ENCODE results near the gene PHC1.

PHC1 gene

GRCh38 chr12:8941691-8942478 lies 27.6 kb downstream of the PHC1 start:
- TF ChIP-seq POLR2A (IDR thresholded peaks at IDR 0.05; ENCODE audit: low read depth, low read length) (no peak), POLR2AphosphoS5 (IDR thresholded peaks at IDR 0.05; ENCODE audit: low read depth, low read length) (no peak), TAF1 (IDR thresholded peaks at IDR 0.05; ENCODE audit: borderline replicate concordance, low read depth, low read length) (no peak)
- DNase-seq (ENCODE audit: insufficient read length) = no peak
- FAIRE-seq = no peak

- no peak for TF ChIP-seq POLR2AphosphoS5 (IDR thresholded peaks at IDR 0.05; ENCODE audit: low read depth, low read length)
- TF ChIP-seq TAF1 (IDR thresholded peaks at IDR 0.05; ENCODE audit: borderline replicate concordance, low read depth, low read length) = no peak
- TF ChIP-seq POLR2A (IDR thresholded peaks at IDR 0.05; ENCODE audit: low read depth, low read length) = no peak
- no peak for DNase-seq (ENCODE audit: insufficient read length)
- FAIRE-seq = no peak
Measured at GRCh38 chr12:8943565-8944186, 29.4 kb downstream of the PHC1 start.

GRCh38 chr12:8946733-8947132 lies 32.4 kb downstream of the PHC1 start:
- DNase-seq (ENCODE audit: insufficient read length) = no peak
- TF ChIP-seq TAF1 (IDR thresholded peaks at IDR 0.05; ENCODE audit: borderline replicate concordance, low read depth, low read length) (no peak), POLR2AphosphoS5 (IDR thresholded peaks at IDR 0.05; ENCODE audit: low read depth, low read length) (no peak), POLR2A (IDR thresholded peaks at IDR 0.05; ENCODE audit: low read depth, low read length) (no peak)
- FAIRE-seq = no peak

GRCh38 chr12:8947737-8948136 lies 33.4 kb downstream of the PHC1 start:
- FAIRE-seq (no peak), DNase-seq (ENCODE audit: insufficient read length) (no peak)
- TF ChIP-seq POLR2AphosphoS5 (IDR thresholded peaks at IDR 0.05; ENCODE audit: low read depth, low read length) = no peak
- TF ChIP-seq TAF1 (IDR thresholded peaks at IDR 0.05; ENCODE audit: borderline replicate concordance, low read depth, low read length) = no peak
- no peak for TF ChIP-seq POLR2A (IDR thresholded peaks at IDR 0.05; ENCODE audit: low read depth, low read length)

GRCh38 chr12:8948701-8949341 lies 34.5 kb downstream of the PHC1 start:
- TF ChIP-seq POLR2AphosphoS5 (IDR thresholded peaks at IDR 0.05; ENCODE audit: low read depth, low read length) = no peak
- TF ChIP-seq TAF1 (IDR thresholded peaks at IDR 0.05; ENCODE audit: borderline replicate concordance, low read depth, low read length) = no peak
- TF ChIP-seq POLR2A (IDR thresholded peaks at IDR 0.05; ENCODE audit: low read depth, low read length) = no peak
- DNase-seq (ENCODE audit: insufficient read length) (no peak), FAIRE-seq (no peak)

GRCh38 chr12:8949342-8950220 lies 35.3 kb downstream of the PHC1 start, which contains the start of gene M6PR:
M6PR (minus strand) TSS chr12:8949645; CDS start chr12:8946404, 3,241 bp downstream.
- peak; percentile 75 for DNase-seq (ENCODE audit: insufficient read length)
- peak; percentile 91 for TF ChIP-seq POLR2A (IDR thresholded peaks at IDR 0.05; ENCODE audit: low read depth, low read length)
- peak; percentile 39; the same call in 1 of the 2 replicates for TF ChIP-seq TAF1 (IDR thresholded peaks at IDR 0.05; ENCODE audit: borderline replicate concordance, low read depth, low read length)
- peak; percentile 86 for TF ChIP-seq POLR2AphosphoS5 (IDR thresholded peaks at IDR 0.05; ENCODE audit: low read depth, low read length)
- FAIRE-seq = peak; percentile 98

- TF ChIP-seq POLR2A (IDR thresholded peaks at IDR 0.05; ENCODE audit: low read depth, low read length) (no peak), POLR2AphosphoS5 (IDR thresholded peaks at IDR 0.05; ENCODE audit: low read depth, low read length) (no peak), TAF1 (IDR thresholded peaks at IDR 0.05; ENCODE audit: borderline replicate concordance, low read depth, low read length) (no peak)
- DNase-seq (ENCODE audit: insufficient read length) = no peak
- FAIRE-seq = no peak
Measured at GRCh38 chr12:8950221-8950527, 35.9 kb downstream of the PHC1 start.

GRCh38 chr12:8950702-8951478 lies 36.6 kb downstream of the PHC1 start:
- no peak for DNase-seq (ENCODE audit: insufficient read length)
- no peak for TF ChIP-seq TAF1 (IDR thresholded peaks at IDR 0.05; ENCODE audit: borderline replicate concordance, low read depth, low read length)
- TF ChIP-seq POLR2A (IDR thresholded peaks at IDR 0.05; ENCODE audit: low read depth, low read length) = no peak
- no peak for TF ChIP-seq POLR2AphosphoS5 (IDR thresholded peaks at IDR 0.05; ENCODE audit: low read depth, low read length)
- FAIRE-seq = peak; percentile 14

GRCh38 chr12:8951744-8952143 lies 37.4 kb downstream of the PHC1 start:
- TF ChIP-seq POLR2A (IDR thresholded peaks at IDR 0.05; ENCODE audit: low read depth, low read length) (no peak), TAF1 (IDR thresholded peaks at IDR 0.05; ENCODE audit: borderline replicate concordance, low read depth, low read length) (no peak), POLR2AphosphoS5 (IDR thresholded peaks at IDR 0.05; ENCODE audit: low read depth, low read length) (no peak)
- FAIRE-seq = no peak
- no peak for DNase-seq (ENCODE audit: insufficient read length)

GRCh38 chr12:8953773-8954402 lies 39.6 kb downstream of the PHC1 start:
- no peak for DNase-seq (ENCODE audit: insufficient read length)
- no peak for TF ChIP-seq POLR2AphosphoS5 (IDR thresholded peaks at IDR 0.05; ENCODE audit: low read depth, low read length)
- no peak for TF ChIP-seq POLR2A (IDR thresholded peaks at IDR 0.05; ENCODE audit: low read depth, low read length)
- TF ChIP-seq TAF1 (IDR thresholded peaks at IDR 0.05; ENCODE audit: borderline replicate concordance, low read depth, low read length) = no peak
- FAIRE-seq = no peak
